HPDE6-E6E7 (cell line): ENCODE data around the gene LRCH1.

Experiments
- DNase-seq: peaks from one replicate; pipeline ENCODE4 v3.0.0; 2011; ENCODE audit warnings: missing footprints; ENCODE audit errors: extremely low spot score

Gene LRCH1

DNA sequence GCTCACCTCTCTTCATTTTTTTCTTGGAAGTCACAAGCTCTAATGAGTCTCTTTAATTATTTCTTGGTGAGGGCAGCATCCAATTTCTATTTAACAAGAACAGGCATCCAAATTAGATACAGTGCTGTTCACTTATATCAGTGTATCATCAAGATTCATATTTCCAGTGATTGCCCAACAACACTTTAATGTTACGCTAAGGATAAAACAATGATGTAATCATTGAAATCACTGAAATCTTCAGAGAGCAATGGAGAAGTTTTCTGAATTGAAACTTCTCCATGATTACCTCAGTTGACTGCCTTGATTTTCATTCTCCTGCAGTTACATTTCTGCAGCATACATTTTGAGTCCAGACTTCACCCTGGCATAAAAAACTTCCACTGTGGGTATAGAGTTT lies 17.1 kb upstream of the LRCH1 start:
- DNase-seq, result no peak

DNA sequence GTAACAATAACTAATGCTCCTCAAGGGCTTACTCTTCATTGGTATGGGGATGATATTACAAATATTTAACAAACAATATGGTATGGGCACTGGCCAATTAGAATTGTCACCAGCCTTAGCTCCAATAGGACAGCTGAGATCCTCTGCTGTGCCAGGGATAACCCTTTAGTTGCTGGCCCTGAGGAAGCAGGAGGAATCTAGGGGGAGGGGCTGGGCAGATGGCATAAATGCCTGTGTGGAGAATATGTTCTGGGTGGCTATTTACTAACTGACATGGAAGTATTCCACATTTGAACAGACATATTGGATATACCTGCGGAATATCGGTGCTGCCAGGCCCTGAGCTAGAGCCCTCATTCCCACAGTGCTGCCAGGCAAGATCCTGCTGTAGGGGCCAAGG lies 16.6 kb upstream of the LRCH1 start:
- no peak for DNase-seq

DNA sequence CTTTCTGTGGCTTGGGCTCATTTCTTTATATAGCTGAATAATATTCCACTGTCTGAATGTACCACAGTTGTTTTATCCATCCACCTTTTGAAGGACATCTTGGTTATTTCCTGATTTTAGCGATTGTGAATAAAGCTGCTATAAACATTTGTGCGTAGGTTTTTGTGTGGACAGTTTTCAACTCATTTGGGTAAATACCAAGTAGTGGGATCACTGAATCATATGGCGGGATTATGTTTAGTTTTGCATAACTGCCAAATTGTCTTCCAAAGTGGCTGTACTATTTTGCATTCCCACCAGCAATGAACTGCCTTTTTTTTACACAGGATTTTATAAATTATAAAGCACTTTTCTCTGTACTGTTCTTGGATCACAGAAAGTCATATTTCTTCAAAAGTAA lies 13.7 kb upstream of the LRCH1 start:
- DNase-seq, result no peak

DNA sequence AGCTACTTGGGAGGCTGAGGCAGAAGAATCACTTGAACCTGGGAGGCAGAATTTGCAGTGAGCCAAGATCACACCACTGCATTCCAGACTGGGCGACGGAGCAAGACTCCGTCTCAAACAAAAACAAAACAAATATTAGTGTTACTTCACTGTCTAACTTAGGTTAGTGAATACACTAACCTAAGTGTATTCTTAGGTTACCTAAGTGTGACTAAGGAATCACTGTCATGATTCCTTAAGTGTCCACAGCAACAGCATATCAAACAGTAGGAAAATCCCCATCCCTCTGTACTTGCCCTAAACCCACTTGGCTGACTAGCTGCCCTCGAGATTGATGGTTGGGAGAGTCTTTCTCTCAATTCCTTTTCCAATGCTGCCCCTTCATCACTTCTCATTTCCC lies 11.8 kb upstream of the LRCH1 start:
- no peak for DNase-seq

DNA sequence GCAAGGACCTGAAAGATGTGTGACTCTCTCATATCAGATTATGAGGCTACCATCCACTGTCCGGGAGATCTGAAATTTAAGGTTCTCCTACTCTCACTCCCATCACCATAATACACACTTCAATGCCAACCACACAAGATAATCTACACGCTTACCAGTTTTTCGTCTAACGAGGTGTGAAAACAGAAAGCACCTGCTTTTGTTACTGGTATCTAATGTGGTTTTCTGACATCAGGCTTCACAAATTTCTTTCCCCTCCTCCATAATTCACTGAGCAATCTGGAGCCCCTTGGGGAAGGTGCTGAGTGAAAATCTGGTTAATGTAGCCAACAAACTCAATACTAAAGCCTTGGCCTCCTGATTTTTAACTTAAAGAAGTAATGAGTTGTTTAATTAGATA lies 10.1 kb upstream of the LRCH1 start:
- no peak for DNase-seq

DNA sequence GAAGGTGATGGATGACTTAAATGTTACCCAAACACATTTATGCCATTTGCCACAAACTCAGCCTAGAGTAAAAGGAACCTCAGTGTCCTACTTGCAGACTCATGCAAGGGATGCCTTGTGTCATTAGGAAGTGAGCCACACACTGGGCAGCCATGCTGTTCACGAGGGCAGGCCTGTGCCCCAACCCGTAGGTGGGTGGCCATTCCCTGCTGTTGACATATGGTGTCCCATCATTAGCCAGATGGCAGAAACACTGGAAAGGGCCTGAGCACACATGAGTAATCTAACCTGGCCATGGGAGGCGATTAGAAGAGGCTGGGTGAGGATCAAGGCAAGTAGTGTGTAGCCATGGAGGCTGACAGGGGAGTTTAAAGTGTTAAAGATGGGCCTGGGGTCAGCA lies 9.7 kb upstream of the LRCH1 start:
- DNase-seq, result no peak

DNA sequence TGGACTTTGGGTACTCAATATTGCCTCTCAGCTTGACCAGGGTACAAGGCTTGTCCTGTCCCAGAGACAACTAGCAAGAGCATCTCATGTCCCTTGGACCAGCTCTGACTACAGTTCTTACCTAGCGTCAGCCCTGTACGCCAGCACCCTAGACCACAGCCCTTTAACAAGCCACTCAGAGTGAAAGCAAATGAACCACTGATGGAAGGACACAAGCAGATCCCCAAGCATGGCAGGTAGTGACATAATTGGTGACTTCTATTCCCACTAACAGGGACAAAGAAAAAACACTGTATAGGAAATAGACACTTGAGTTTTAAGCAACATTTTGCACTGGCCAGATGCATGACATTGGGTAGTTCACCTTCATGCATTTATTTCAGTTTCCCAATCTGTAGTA lies 8.8 kb upstream of the LRCH1 start:
- no peak for DNase-seq

DNA sequence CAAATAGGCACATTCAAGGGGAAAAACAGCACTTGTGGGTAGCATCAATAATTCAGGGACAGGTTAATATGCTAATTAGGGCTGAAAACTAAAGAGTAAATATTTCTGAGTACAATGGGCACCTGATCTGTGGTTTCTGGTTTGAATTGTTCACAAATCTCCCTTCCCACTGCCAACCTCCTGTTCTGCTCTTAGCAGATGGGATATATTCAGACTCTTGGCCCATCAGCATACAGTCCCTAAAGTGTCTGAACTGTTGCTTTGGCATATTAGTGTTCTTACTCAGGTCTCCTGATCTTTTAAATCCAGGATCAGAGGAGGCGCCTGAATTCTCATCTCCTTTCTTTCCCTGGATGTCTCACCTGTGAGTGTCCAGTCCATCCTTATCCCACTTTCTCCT lies 8.2 kb upstream of the LRCH1 start:
- no peak for DNase-seq

DNA sequence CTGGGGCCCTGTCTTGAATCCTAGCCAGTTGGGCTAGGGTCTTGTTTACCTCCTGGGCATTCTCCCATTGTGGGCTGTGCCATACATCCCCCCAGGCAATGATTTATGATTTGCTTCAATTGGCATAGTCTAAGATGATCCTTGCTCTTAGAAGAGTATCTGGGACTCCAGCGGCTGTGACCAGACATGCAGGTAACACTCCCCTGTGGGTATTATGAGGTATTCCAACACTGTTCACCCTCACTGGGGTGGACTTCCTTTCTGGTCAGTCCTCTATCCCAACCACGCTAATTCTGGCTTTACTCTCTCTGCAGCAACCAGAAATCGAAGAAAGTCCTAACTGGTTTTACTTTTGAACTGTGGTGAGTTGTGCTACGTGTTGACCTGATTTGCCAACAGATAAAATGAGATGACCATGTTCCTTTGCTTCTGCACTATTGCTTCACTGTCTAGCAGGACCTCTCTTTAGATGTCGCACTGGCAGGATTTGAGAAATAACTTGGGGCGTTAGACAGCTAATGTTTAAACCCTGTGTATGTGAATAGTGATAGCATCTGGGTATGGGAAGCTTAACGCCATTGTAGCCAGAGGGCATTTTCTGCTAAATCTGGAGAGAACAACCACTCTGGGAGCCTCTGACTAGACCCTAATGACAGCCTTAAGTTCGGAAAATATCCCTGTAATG lies 6.7 kb upstream of the LRCH1 start:
- no peak for DNase-seq

DNA sequence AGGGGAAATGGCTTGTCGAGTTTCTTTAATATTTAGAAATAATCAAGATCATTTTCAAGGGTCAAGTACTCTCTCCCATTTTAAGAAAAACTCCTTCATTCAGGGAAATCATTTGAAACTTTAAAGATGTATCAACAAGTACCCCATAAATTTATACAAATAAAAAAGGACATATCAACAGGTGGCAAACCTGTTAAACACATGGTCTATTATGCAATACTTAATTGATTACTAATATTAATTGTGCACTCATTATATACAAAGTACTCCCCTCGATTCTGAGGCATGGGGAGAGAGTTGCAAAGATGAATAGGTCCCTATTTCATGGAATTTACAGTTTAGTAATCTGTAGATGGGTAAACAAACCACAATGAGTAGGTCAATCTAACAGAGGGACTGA lies 2.1 kb upstream of the LRCH1 start:
- DNase-seq, result no peak

DNA sequence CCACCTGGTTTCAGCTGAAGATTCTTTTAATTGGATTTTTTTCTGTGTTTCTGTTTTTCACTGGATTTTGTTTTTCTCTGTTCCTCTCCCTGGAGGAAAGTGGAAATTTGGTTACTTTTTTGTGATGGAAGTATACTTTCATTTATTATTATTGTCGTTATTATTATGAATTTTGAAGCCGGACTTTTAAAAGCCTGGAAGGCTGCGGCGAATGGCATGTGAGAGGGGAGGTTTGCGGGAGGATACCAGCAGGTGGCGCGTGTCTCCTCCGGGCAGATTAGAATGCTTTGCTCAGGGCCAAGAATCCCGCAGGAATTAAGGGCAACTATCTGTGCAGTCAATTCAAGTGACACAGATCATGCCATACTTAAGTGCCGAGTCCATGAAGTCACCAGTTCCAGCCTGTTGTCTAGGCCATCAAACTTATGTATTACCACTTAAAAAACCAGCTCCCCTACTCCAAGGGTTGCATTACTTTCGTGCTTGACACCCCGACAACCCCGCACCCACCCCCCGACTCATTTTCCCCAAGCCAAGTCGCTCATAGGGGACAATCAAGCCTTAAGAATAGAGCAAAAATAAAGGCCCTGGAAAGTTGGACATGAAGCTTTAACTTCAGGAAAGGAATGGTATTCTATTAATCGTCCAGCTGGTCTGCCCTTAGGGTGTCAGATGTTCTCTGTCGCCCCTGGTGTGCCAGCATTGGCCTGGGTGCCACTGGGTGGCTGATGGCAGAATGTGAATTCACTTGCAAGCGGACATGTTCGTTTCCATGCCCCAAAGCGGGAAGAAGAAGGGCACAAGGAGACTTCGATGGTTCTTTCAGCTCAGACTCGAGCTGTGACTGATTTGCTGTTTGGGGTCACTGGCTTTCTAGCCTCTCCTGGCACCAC lies 1.3 kb upstream of the LRCH1 start:
- DNase-seq, result no peak

DNA sequence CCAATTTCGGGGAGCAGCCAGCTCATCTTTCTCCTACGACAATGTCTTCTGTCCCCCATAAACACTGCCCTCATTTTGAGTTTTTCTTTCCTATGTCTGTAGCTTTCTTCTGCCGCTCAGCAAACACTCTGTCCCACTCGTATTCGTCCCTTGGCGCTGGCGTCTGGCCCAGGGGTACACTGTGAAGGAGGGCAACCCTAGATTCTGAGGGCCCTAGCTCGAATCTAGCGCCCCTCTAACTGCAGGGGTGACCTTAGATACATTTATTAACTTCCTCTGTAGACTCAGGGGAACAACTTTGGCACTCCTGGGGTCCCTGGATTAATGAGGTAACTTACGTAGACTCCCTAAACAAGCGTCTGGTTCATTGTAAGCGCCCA lies 677 bp upstream of the LRCH1 start:
- no peak for DNase-seq

DNA sequence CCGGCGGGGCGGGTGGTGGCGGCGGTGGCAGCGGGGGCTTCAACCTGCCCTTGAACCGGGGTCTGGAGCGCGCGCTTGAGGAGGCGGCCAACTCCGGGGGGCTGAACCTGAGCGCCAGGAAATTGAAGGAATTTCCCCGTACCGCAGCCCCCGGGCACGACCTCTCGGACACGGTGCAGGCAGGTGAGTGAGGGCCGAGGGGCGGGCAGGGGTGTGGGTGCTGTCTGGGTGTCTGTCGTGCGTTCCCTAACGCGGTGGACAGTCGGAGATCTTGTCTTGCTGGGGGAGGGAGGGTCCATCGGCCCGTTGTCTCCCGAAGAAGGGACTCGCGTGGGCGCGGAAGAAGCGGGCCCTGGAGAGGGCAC lies 533 bp downstream of the LRCH1 start:
- no peak for DNase-seq

DNA sequence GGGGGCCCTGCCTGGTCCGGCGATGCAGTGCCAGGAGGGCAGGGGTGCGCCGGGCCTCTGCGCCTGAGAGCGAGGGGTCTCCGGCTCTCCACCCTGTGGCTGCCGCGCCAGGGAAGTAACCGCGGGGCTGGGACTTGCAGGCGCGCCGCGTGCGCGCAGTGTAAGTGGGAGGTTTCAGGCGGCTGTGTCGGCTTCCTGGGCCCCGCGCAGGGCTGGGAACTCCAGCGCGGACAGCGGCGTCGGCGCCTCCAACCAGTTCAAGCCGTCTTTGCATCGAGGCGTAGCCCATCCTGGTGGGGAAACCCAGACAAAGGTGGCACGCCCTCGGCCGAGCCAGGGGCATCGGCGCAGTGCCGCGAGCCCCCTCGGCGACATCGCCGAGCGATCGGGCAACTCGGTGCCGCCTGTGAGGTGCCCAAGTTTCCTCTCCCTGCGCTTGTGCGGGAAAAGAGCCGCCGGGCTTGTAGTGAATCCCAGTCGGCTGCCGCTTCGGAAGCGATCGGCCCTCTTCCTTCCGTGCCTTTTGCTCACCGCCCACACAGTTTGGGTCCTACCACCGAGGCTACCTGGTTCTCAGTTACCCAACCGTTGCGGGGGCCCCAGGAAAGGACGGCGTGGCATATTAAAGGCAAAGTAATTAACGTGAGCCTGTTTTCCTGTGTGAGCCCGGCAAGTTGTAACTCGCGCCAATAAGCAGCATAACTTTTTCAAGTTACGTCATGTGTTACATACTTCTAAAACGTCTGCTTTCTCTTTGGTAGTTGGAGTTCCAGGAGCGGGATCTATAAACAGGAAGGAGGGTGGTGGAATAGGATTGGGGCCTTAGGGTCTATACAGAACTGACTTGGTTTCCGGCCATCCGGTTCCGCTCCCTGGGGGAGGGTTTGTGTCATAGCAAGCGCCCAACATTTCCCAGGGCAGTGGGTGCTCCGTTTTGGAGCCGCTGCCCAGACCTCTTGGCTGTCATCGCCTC lies 1.2 kb downstream of the LRCH1 start:
- DNase-seq, result no peak

DNA sequence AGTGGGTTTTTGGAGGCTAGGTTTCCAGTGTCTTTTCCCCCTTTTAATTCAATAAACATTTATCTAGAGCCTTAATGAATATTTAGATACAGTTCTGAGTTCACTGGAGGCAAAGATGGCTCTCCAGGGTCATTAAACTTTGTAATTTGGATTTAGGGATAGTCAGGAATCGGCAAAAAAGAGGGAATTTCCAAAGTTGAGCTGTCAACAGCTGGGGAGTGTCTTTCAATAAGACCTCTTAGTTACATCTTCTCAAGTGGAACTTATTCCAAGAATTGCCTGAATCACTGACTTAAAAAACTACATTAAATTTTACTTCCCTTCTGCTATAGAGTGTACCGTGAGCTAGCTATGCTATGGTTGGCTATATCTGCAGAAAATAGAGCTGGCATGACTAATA lies 2.0 kb downstream of the LRCH1 start:
- no peak for DNase-seq

DNA sequence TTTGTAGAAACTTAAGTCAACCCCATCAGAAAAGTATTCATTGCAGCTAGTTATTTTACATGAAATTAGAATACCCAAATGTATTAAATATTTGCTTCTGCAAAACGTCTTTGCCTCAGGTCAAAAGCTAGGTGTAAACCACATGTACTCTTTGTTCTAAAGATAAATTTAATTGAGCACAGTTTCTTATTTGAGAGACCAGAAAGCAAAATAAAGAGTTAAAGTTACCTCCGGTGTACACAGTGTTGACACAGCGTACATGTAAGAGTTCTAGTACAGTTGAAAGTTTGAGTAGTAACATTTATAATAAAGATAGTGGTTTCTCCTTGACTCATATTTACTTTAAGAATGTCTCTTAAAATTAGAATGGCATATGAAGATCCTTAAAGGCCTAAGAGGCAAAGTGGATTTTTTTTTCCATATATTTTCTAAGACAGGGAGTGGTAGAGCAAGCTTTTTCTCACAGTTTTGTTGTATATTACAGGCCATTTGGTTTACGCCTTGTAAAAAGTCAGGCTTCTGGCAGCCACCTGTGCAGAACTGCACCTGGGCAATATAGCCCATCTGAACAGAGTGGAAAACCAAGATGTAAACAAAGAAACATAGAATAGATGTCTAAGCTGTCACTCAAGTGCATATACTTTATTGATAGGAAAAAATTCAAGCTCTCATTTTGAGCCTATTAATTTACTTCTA lies 2.9 kb downstream of the LRCH1 start:
- no peak for DNase-seq

DNA sequence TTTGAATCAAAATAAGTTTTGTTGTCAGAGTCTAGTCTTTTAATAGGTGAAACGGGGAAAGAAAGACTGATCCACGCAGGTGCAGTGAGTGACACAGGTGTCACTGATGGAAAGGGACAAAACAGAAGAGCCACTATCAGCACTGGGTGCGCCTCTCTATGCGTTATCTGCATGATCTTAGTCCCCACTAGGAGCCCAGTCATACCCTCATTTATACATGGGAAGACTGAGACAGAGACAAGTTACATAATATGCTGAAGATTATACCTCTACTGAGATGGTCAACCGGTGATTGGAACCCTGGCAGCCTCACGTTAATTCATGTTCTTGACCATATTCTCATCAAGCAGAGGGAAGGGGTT lies 3.4 kb downstream of the LRCH1 start:
- DNase-seq, result no peak

DNA sequence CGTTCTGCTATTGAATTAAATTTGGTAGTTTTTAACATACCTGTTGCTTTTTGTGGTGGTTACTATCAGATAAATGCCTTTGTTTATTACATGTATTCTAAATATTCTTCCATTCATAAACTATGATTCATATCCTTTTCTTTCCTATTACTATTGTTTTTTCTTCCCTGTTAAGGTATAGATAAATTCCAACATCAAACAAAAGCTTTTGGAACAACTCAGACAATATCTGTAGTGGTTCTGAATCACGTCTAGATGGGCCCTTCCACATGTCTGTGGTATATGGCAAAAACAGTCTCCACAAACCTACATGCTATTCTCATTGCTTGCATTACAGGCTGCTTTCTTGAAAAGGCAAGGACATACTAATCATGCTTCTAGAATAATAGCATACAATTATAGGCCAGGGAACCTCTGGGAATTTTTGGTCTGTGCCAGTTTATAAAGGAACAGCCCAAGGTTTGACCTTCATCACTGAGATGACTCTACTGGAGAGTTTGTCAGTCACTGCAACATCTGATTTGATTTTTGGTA lies 6.4 kb downstream of the LRCH1 start:
- no peak for DNase-seq

DNA sequence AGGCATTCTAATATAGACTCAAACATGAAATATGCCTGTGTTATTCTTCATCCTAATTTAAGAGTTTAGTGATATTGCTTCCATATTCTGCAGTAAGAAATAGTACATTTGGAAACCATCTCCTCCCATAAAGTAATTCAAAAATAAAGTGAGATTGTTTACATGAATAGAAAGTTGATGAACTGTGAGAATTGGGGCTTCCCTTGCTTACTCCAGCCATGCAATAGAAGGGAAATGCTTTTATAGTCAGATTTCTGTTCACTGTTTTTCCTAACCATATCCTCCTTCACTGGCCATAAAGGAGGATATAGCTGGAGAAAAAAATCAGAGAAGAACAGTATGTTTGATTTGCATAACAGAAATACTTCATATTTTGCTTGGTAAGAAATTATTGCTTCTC lies 7.8 kb downstream of the LRCH1 start:
- no peak for DNase-seq

DNA sequence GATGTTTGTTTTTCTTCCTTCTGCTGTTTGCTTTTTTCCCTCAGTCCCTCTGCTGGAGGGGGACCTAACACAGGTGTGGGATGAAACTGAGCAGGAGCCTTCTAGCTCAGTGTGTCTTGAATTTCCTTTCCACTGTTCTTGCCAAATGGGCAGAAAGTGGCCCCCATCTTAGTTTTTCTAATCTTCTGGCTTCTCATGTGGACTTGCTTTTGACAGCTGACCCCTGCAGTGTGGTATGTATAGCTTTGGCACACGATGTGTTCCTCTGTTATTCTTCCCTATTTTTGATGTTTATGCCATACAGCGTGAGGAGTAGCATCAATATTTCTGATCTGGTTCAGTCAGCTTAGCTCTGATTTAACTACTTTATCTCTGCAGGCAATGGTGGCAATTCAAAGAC lies 8.3 kb downstream of the LRCH1 start:
- no peak for DNase-seq

DNA sequence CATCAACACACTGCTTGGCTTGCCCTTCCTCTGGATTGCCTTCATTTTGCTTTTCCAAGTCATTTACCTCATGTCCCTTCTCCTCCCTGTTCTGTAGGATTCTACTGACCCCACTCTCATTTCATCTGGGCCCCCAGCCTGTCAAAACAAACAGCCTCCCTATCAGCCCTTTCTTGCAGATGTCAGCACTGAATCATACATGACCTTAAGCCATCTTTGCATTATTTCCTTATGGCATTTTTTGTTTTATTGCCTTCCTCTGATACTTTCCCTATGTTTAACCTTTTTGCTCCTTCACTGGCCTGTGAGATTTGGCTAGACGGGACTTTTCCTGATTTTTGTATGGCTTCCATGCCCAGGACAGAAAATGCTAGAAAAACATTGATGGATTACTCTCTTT lies 8.7 kb downstream of the LRCH1 start:
- DNase-seq, result no peak

DNA sequence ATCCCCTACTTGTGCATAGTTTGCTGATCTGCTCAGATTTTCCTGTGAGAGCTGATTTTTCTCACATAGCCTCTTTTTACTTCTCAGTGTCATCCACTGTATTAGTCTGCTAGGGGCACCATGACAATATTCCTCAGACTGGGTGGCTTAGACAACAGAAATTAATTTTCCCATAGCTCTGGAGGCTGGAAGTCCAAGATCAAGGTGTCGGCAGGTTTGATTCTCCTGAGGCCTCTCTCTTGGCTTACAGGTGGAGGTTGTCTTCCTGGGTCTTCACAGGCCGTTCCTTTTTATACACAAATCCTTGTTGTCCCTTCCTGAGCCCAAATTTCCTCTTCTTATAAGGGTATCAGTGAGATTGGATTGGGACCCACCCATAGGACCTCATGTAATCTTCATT lies 9.2 kb downstream of the LRCH1 start:
- DNase-seq, result no peak
